Mesothelial cell of epicardium (in vitro differentiated cells): Measurements from ENCODE around the gene SLC16A6. TPM values are rescaled to one million over a fixed set of nuclear protein-coding genes. Genes with fewer than 3 reads are reported as not detected.
"Not testable (repeated sequence)": the region's sequence is repeated elsewhere in the genome, so short reads cannot be mapped to it uniquely, and the experiment has no call there.

Experiments used
- DNase-seq, 2 experiments: peaks; one replicate each; pipeline ENCODE4 v3.0.0; 2021; ENCODE audit warnings: low spot score in 2 of 2; ENCODE audit not compliant: unreplicated experiment in 2 of 2
- H3K27ac Mint-ChIP-seq: 2 replicates; pipeline ENCODE4 v1.8.0; 2021; ENCODE audit warnings: mixed read lengths
- H3K27me3 Mint-ChIP-seq: 2 replicates; pipeline ENCODE4 v1.8.0; 2021; ENCODE audit warnings: low read depth, mixed read lengths
- H3K36me3 Mint-ChIP-seq: 2 replicates; pipeline ENCODE4 v1.8.0; 2021; ENCODE audit warnings: mixed read lengths
- H3K4me1 Mint-ChIP-seq: 2 replicates; pipeline ENCODE4 v1.8.0; 2021; ENCODE audit warnings: mixed read lengths
- H3K4me3 Mint-ChIP-seq: 2 replicates; pipeline ENCODE4 v1.8.0; 2021; ENCODE audit warnings: mild to moderate bottlenecking, moderate library complexity, mixed read lengths
- H3K9me3 Mint-ChIP-seq: 2 replicates; pipeline ENCODE4 v1.8.0; 2021; ENCODE audit warnings: mixed read lengths
- CTCF ChIP-seq: fragments of 200-600 bp; sonication (generic); IDR thresholded peaks from one replicate; pipeline ENCODE4 v1.5.0; 2021; ENCODE audit warnings: antibody characterized with exemption; ENCODE audit not compliant: unreplicated experiment
- total RNA-seq: library from RNA; stranded (reverse); gene quantifications from 3 replicates; pipeline ENCODE4 v1.2.1, GENCODE V29; 2021

SLC16A6 gene
- total RNA-seq, 1 donor from 2014 or later = 1.3 TPM

- Mint-ChIP-seq H3K27me3 (no peaks in the 10 kb centered on the region), H3K9me3 (no peaks in the 10 kb centered on the region), H3K36me3 (no peaks in the 10 kb centered on the region), H3K4me1 (peaks cover 5% of the 10 kb centered on the region), H3K27ac (no peak overlapping the region), H3K4me3 (no peak overlapping the region)
- no peak for TF ChIP-seq CTCF
- DNase-seq = no peak
These were observed 51.1 kb downstream of the SLC16A6 start for GRCh38 chr17:68239632-68240366.

- no peak overlapping the region for H3K4me3 Mint-ChIP-seq
- H3K27me3 Mint-ChIP-seq = no peaks in the 10 kb centered on the region
- H3K27ac Mint-ChIP-seq = no peak overlapping the region
- no peaks in the 10 kb centered on the region for H3K36me3 Mint-ChIP-seq
- no peak for TF ChIP-seq CTCF
- DNase-seq = no peak
- no peaks in the 10 kb centered on the region for H3K9me3 Mint-ChIP-seq
- H3K4me1 Mint-ChIP-seq = peaks cover 5% of the 10 kb centered on the region
These were observed 52.1 kb downstream of the SLC16A6 start for GRCh38 chr17:68238871-68239253.

DNA sequence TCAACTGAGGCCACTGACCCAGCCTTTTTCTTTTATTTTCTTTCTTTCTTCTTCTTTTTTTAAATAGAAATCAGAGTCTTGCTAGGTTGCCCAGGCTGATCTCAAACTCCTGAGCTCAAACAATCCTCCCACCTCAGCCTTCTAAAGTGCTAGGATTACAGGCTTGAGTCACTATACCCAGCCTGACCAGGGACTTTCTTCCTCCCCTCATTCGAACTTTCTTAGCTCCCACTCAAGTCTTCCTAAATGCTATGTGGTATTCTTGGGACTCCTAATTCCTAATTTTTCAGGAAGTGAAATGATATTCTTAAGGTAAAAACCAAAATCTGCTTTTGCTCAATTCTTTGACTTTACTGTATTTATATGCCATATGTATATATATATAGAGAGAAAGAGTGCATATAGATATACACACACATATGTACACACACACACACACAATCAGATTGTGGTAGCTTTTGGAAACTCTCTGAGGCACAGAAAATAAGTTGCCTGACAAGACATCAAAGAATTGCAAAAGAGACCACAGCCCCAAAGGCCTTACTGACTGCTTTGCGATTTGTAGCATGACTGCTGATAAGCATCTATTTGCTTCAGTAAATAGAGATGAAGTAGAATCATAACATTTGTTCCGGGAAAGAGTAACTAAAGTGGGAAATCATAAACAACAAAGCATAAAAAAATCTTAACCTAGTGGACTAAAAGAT lies 52.6 kb downstream of the SLC16A6 start:
- DNase-seq = no peak
- H3K4me1 Mint-ChIP-seq = peaks cover 5% of the 10 kb centered on the region
- H3K27me3 Mint-ChIP-seq = no peaks in the 10 kb centered on the region

GRCh38 chr17:68237369-68238163 lies 53.4 kb downstream of the SLC16A6 start:
- not testable (repeated sequence) for H3K4me1 Mint-ChIP-seq, DNase-seq, H3K27ac Mint-ChIP-seq, H3K36me3 Mint-ChIP-seq, H3K4me3 Mint-ChIP-seq, H3K27me3 Mint-ChIP-seq, H3K9me3 Mint-ChIP-seq

More for the DNA sequence above, 52.6 kb downstream of the SLC16A6 start:
- H3K4me3 Mint-ChIP-seq = no peak overlapping the region
- no peaks in the 10 kb centered on the region for H3K36me3 Mint-ChIP-seq
- H3K27ac Mint-ChIP-seq = no peak overlapping the region
- H3K9me3 Mint-ChIP-seq = no peaks in the 10 kb centered on the region
- TF ChIP-seq CTCF = no peak

GRCh38 chr17:68235336-68235791 lies 55.6 kb downstream of the SLC16A6 start:
- H3K27me3 Mint-ChIP-seq, DNase-seq: not testable (repeated sequence)
- peak overlapping the region; percentile 9 for H3K27ac Mint-ChIP-seq

DNA sequence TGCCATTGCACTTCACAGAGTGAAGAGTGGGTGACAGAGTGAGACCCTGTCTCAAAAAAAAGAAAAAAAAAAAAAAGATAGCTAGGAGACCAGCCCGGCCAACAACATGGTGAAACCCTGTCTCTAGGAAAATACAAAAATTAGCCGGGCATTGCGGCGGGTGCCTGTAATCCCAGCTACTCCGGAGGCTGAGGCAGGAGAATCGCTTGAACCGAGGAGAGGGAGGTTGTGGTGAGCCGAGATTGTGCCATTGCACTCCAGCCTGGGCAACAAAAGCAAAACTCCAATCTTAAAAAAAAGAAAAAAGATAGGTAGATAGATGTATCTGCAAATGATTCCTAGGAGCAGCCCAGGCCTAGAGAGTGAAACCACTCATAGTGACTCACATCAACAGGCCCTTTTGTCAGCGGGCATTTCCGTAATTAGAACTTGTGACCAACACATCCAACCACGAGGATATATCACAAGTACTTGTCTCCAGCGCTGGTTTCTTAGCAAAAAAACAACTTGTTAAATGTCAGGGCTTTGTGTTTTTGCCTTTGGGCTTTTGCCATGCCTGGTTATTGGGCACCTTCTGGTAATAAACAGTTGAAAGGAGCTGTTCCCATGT lies 56.1 kb downstream of the SLC16A6 start:
- H3K27ac Mint-ChIP-seq, DNase-seq, H3K9me3 Mint-ChIP-seq, H3K4me1 Mint-ChIP-seq, H3K4me3 Mint-ChIP-seq, H3K36me3 Mint-ChIP-seq, H3K27me3 Mint-ChIP-seq: not testable (repeated sequence)

More at GRCh38 chr17:68235336-68235791, 55.6 kb downstream of the SLC16A6 start:
- not testable (repeated sequence) for H3K9me3 Mint-ChIP-seq, H3K4me1 Mint-ChIP-seq, H3K36me3 Mint-ChIP-seq, H3K4me3 Mint-ChIP-seq

DNA sequence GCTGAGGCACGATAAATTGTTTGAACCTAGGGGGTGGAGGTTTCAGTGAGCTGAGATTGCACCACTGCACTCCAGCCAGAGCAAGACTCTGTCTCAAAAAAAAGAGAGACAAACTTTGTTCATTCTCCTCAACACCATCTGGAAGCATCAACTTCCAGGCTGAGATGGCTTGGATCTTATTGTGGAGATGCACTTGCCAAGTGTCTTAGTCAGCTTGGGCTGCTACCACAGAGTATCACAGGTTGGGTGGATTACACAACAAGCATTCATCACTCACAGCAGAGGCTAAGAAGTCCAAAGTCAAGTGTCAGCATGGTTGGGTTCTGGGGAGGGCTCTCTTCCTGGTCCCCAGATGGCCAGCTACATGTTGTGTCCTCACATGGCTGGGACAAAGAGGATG lies 58.2 kb downstream of the SLC16A6 start:
- H3K4me3 Mint-ChIP-seq, H3K9me3 Mint-ChIP-seq, H3K36me3 Mint-ChIP-seq, DNase-seq, H3K27me3 Mint-ChIP-seq, H3K27ac Mint-ChIP-seq: not testable (repeated sequence)
- H3K4me1 Mint-ChIP-seq = peaks cover 12% of the 10 kb centered on the region
